GM19395 (cell line): ENCODE measurements around the gene FAM210A.
"Not testable (repeated sequence)": the region's sequence is repeated elsewhere in the genome, so short reads cannot be mapped to it uniquely, and the experiment has no call there.

Source experiments
- ATAC-seq: cut with Tn5 transposase; IDR thresholded peaks from one replicate; pipeline ENCODE4 v1.9.1; 2021; ENCODE audit warnings: mild to moderate bottlenecking, moderate library complexity; ENCODE audit not compliant: unreplicated experiment

FAM210A gene

GRCh38 chr18:13726232-13726971 lies at the start of gene FAM210A, which contains the start of gene RNMT:
TSS of gene FAM210A (minus strand) at chr18:13726558. CDS start at chr18:13682077, 44,481 bp downstream.
TSS of gene RNMT (plus strand) at chr18:13726673. CDS start at chr18:13731518, 4,845 bp downstream.
- peak; percentile 92 for ATAC-seq

- ATAC-seq = no peak
Observed at GRCh38 chr18:13775058-13775457, 48.7 kb upstream of the FAM210A start.

DNA sequence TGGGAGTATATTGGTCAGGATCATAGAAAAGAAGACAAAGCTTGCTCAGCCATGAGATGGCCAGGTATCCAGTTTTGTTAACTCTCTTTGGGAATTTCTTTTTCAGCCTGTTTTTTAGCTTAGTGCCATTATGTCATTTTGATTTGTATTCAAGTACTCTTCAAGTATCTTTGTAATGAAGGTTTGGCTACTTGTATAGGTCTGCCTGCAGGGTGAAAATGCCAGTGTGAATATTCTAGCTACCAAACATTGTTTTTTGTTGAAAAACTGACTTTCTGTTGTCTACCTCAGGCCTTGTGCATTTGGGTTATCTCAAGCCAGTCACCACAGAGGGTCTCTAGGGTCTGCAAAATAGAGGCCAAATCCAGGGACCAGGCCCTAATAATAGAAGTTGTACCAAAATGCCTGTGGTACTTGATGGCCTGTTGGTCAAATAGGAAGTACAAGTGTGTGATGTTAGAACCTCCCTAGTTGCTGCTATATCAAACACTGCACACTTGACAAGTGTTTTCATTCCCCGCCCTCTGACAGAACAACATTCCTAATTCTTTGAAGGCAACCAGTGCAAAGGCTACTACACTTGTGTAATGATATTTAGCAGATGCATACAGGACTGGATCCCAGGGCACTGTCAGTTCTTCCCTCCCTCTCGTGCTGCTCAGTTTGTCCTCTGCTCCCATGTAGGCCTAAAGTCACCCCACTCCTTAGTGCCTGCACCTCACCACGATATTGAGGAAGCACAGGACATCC lies 36.5 kb upstream of the FAM210A start:
- no peak for ATAC-seq

GRCh38 chr18:13760047-13760446 lies 33.7 kb upstream of the FAM210A start:
- ATAC-seq = no peak

DNA sequence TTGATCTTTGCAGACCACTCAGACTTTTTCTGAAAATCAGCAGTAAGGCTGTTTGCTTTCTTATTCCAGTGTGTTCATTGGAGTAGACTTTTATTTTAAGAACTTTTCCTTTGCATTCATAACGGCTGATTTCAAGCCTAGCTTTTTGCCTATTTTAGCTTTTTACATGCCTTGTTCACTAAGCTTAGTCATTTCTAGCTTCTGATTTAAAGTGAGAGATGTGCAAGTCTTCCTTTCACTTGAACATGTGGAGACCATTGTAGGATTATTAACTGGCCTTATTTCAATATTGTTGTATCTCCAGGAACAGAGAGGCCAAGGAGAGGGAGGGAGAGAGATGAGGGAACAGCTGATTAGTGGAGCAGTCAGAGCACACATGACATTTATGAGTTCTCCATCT lies 32.3 kb upstream of the FAM210A start:
- ATAC-seq = no peak

- ATAC-seq = no peak
Observed at GRCh38 chr18:13756671-13757070, 30.3 kb upstream of the FAM210A start.

GRCh38 chr18:13756261-13756660 lies 29.9 kb upstream of the FAM210A start:
- no peak for ATAC-seq

GRCh38 chr18:13751599-13751998 lies 25.2 kb upstream of the FAM210A start:
- not testable (repeated sequence) for ATAC-seq

GRCh38 chr18:13746633-13747032 lies 20.3 kb upstream of the FAM210A start:
- ATAC-seq = no peak

DNA sequence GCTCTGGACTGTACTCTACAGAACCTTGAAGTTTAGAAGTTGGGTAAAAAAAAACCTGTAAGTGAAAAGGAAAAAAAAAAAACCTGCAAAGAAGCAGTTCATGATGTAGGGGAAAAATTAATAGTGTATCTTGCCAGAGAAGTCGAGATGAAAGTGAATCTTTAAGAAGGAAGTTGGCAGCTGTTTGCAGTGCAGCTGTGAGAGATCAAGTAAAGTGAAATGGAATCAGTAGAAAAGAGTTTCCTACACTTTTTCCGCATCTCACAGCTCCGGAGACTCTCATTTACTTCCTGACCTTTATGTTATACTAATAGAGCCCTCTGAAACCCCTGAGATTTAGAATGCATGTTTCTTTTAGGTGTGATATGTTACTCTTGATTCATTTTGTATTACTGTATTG lies 19.3 kb upstream of the FAM210A start:
- no peak for ATAC-seq

DNA sequence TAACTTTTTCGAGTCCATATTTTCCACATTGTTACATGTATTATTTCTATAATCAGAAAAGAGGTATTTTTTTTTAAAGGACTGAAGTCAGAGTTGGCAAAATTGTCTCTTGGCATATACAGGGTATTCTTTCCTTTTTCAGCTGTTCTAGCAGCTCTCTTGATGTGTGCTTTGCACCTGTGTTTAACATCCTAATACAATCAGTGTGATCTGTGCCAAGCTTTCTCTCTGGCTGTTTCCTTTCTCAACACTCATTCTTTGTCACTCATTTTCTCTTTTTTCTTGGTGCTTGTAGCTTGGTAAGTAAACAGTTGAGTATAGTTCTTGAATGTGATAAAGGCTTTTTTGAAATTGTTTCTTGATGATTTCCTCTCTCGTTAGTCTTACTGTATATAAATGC lies 9.3 kb upstream of the FAM210A start:
- no peak for ATAC-seq

GRCh38 chr18:13730481-13730880 lies 4.1 kb upstream of the FAM210A start:
- ATAC-seq = no peak

GRCh38 chr18:13726972-13727331 lies 594 bp upstream of the FAM210A start:
- ATAC-seq = peak; percentile 18

GRCh38 chr18:13725566-13726231 lies 659 bp downstream of the FAM210A start:
- peak; percentile 38 for ATAC-seq

DNA sequence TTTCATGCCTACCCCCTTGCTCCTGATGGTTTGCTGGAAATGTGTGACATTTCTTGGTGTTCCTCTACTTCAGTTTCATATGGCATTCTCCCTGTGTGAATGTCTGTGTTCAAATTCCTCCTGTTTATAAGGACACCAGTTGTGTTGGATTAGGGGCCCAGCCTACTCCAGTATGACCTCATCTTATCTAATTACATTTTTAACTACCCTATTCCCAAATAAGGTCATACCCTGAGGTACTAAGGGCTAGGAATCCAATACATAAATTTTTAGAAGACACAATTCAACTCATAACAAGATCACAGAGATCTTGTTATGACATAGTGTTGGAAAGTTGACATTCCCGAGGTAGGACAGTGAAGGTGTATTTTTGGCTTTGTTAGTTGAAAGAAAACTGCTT lies 5.5 kb downstream of the FAM210A start:
- ATAC-seq = no peak

DNA sequence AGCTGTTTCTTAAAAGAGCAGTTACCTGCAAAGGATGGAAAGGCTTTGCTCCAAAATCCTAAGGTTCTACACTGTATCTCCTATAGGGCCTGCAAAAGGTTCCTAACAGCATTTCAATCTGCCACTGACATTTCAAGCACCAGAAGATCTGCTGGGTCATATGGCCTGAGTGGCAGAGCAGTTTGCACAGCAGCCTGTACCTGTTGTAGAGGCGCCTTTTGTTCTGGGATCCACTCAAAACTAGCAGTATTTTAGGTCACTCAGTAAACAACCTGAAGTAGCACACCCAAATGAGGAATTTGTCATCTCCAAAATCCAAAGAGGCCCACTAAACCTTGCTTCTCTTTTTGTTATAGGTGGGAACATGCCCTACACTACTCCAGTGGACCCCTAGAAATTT lies 6.2 kb downstream of the FAM210A start:
- ATAC-seq = no peak

- ATAC-seq = no peak
Observed at GRCh38 chr18:13716916-13717315, 9.4 kb downstream of the FAM210A start.

DNA sequence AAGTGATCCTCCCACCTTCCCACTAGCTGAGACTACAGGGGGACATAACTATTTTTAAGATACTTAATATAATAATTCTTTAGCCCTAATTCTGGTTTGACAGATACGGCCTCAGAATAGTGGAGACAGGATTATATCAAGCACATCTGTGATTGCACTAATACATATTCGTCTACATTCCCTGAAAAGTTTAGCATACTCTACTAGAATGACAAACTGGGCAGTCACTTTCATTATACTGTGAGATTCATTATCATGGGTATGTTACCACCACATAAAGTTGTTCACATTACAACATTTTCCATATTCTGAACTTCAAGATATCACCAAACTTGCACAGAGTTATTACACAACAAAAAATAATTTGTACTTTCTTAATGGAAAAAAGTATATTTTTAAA lies 11.0 kb downstream of the FAM210A start:
- no peak for ATAC-seq

DNA sequence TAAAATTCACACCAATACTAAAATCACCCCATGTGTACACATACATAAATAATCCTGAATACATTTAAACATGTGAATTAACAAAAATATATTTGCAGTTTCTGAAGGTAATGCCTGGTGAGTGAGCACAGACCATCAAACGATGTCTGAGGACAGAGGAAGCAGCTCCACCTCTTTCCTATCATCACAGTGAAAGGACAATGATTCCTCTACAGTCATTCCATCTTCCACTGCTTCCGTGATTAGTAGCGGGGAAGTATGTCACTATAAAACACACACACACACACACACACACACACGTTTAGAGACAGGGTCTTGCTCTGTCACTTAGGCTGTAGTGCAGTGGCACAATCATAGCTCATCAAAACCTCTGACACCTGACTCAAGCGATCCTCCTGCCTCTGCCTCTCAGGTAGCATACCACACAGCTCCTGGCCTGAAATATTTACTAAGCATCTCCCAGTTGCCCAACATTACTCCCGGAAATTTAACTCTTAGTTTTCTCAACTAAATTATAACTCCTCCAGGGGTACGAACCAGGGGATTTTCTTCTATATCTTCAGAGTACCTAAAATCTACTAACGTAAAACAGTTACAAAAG lies 12.8 kb downstream of the FAM210A start:
- no peak for ATAC-seq

DNA sequence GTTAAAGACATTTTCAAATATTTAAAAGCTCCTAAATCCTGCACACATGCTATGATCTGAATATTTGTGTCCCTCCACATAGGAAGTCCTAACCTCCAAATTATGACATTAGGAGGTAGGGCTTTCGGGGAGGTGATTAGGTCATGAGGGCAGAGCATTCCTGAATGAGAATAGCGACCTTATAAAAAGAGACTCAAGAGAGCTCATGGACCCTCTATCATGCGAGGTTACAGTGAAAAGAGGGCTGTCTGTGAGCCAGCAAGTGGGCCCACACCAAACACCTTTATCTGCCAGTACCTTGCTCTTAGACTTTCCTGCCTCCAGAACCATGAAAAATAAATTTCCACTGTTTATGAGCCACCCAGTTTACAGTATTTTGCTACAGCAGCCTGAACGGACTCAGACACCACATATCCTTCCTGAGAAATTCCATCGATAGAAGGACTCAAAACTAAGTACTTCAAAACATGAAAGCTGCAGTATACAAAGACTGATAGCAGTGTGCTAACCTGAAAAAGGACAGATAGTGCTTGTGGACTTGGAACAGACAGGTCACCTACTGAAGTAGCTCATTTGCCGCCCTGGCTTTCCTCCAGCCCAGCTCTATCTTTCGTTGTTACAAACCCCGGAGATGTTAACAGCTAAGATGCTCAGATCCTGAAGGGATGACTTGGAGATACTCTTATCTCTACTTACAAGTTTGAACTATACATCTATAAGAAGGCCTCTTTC lies 13.8 kb downstream of the FAM210A start:
- no peak for ATAC-seq

GRCh38 chr18:13710414-13710831 lies 15.9 kb downstream of the FAM210A start:
- ATAC-seq = no peak
